ENCODE measurements around the gene POLR2M.

Gene POLR2M

DNA sequence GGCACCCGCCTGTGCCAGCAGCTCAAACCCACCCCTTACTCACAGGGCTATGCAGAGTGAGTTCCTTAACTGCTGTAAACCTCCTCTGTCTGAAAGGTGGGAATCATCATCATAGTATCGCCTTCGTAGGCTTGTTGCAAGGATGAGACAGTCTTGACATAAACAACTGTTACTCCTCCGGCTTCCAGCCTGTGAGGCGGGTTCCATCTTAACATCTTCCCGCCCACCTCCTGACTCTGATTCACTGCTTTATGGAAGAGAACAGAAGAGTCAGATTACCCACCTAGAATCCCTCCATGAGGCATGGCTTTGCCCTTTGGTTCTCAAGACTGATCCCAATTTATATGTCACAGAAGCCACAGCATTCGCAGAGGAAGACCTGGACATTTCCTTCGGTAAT, 21.9 kb downstream of the POLR2M start:
- H3K9me3 ChIP-seq (ENCODE audit: insufficient read depth, low read depth, low read length) = no peaks in the 10 kb centered on the region
- no peaks in the 10 kb centered on the region for H3K36me3 ChIP-seq (ENCODE audit: insufficient read depth, low read depth, low read length)
- H3K4me1 ChIP-seq (ENCODE audit: insufficient read depth, low read length) = peaks cover 4% of the 10 kb centered on the region; the same call in 1 of the 2 replicates
- H3K27me3 ChIP-seq (ENCODE audit: insufficient read depth, low read length) = no peaks in the 10 kb centered on the region
- no peak overlapping the region for H3K9ac ChIP-seq (ENCODE audit: low read depth, low read length)
- H3K27ac ChIP-seq (ENCODE audit: low read length) = no peak overlapping the region
- no peak overlapping the region for H3K4me3 ChIP-seq (ENCODE audit: low read length)

- Histone ChIP-seq H3K27me3 (ENCODE audit: insufficient read depth, low read length) (no peaks in the 10 kb centered on the region), H3K4me1 (ENCODE audit: insufficient read depth, low read length) (peaks cover 4% of the 10 kb centered on the region; the same call in 1 of the 2 replicates), H3K4me3 (ENCODE audit: low read length) (no peak overlapping the region), H3K9me3 (ENCODE audit: insufficient read depth, low read depth, low read length) (no peaks in the 10 kb centered on the region), H3K27ac (ENCODE audit: low read length) (no peak overlapping the region), H3K9ac (ENCODE audit: low read depth, low read length) (no peak overlapping the region), H3K36me3 (ENCODE audit: insufficient read depth, low read depth, low read length) (no peaks in the 10 kb centered on the region)
Measured at GRCh38 chr15:57730876-57731275, 24.4 kb downstream of the POLR2M start.

- no peaks in the 10 kb centered on the region for H3K36me3 ChIP-seq (ENCODE audit: insufficient read depth, low read depth, low read length)
- no peaks in the 10 kb centered on the region for H3K27me3 ChIP-seq (ENCODE audit: insufficient read depth, low read length)
- no peak overlapping the region for H3K27ac ChIP-seq (ENCODE audit: low read length)
Measured at GRCh38 chr15:57731530-57732103, 25.1 kb downstream of the POLR2M start.

DNA sequence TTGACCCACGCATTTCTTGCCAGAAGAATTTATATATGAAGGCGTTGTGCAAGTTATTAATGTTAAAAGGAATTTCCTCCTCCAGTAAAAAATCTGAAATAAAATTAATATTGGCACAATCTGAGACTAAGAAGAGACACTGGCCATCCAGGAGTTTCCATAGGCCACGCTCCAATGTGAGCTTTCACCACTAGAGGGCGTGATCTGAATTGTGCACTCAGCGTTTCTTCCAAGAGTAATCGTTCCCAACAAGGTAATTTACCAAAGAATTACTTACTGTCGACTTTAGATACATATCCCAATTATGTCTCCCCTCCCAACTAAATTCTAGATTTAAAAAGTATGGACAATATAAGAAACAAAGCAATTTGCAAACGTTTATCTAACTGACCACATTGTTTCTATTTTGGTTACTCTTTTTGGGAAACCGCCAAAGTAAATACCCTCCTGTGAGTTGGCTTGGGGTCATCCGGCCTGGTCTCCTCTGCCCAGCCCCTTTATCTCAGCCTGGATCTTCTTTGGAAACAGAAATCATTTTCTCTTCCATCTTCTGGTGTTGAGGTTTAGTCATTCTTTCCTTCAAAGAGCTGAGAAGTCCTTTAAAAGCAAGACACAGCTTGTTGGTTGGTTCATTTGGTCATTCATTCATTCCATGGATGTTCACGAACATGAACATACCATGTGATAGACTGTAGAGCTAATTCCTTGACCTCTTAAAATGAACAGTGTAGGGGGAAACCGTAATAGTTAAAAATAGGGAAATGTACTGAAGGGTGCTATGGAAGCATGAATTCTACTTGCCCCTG, 26.2 kb downstream of the POLR2M start:
- no peaks in the 10 kb centered on the region for H3K9me3 ChIP-seq (ENCODE audit: insufficient read depth, low read depth, low read length)
- H3K36me3 ChIP-seq (ENCODE audit: insufficient read depth, low read depth, low read length) = no peaks in the 10 kb centered on the region
- peaks cover 4% of the 10 kb centered on the region; the same call in 1 of the 2 replicates for H3K4me1 ChIP-seq (ENCODE audit: insufficient read depth, low read length)
- no peak overlapping the region for H3K4me3 ChIP-seq (ENCODE audit: low read length)
- no peak overlapping the region for H3K27ac ChIP-seq (ENCODE audit: low read length)
- H3K27me3 ChIP-seq (ENCODE audit: insufficient read depth, low read length) = no peaks in the 10 kb centered on the region
- H3K9ac ChIP-seq (ENCODE audit: low read depth, low read length) = no peak overlapping the region

More at GRCh38 chr15:57731530-57732103, 25.1 kb downstream of the POLR2M start:
- Histone ChIP-seq H3K4me1 (ENCODE audit: insufficient read depth, low read length) (peaks cover 4% of the 10 kb centered on the region; the same call in 1 of the 2 replicates), H3K9ac (ENCODE audit: low read depth, low read length) (no peak overlapping the region), H3K4me3 (ENCODE audit: low read length) (no peak overlapping the region), H3K9me3 (ENCODE audit: insufficient read depth, low read depth, low read length) (no peaks in the 10 kb centered on the region)

DNA sequence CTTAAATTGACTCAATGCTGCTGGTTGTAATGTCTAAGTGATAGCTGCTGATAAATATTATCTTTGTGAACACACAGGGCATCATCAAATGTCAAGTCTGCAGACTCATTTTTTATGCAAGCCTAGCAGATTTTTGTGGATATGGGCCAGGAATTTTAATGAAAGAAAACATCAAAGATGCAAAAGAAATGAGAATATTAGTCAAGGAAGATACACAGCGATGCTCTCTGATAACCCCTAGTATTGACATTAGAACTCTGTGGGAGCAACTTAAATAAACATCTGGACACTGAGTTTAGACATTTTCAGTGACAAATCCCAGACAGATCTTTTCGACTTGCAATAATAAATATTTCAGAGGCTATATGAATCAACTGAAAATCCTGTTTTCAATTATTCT, 28.3 kb downstream of the POLR2M start:
- no peak overlapping the region for H3K4me3 ChIP-seq (ENCODE audit: low read length)
- H3K36me3 ChIP-seq (ENCODE audit: insufficient read depth, low read depth, low read length) = no peaks in the 10 kb centered on the region
- no peak overlapping the region for H3K9ac ChIP-seq (ENCODE audit: low read depth, low read length)
- peaks cover 4% of the 10 kb centered on the region; the same call in 1 of the 2 replicates for H3K4me1 ChIP-seq (ENCODE audit: insufficient read depth, low read length)
- no peaks in the 10 kb centered on the region for H3K9me3 ChIP-seq (ENCODE audit: insufficient read depth, low read depth, low read length)
- no peaks in the 10 kb centered on the region for H3K27me3 ChIP-seq (ENCODE audit: insufficient read depth, low read length)
- H3K27ac ChIP-seq (ENCODE audit: low read length) = no peak overlapping the region

DNA sequence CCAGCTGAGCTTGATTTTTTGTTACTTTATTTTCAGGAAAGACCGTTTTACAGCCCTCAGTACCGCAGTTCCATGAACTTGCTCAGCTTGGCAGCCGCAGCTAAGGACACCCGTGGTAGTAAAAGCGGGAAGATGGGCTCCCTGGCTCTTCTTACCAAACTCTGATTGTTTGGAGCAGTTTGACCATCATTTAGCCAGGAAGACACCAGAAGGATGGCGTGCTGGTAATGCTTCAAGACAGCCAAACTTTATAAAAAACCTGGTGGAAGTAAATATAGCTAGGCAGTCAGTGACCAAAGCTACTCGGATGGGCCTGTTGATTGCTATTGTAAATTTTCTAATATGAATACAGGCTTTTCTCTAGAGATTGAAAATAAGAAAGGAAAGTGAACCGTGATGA, 28.9 kb downstream of the POLR2M start:
- Histone ChIP-seq H3K4me1 (ENCODE audit: insufficient read depth, low read length) (peaks cover 4% of the 10 kb centered on the region; the same call in 1 of the 2 replicates), H3K4me3 (ENCODE audit: low read length) (no peak overlapping the region), H3K27ac (ENCODE audit: low read length) (no peak overlapping the region), H3K27me3 (ENCODE audit: insufficient read depth, low read length) (no peaks in the 10 kb centered on the region), H3K9me3 (ENCODE audit: insufficient read depth, low read depth, low read length) (no peaks in the 10 kb centered on the region), H3K36me3 (ENCODE audit: insufficient read depth, low read depth, low read length) (no peaks in the 10 kb centered on the region), H3K9ac (ENCODE audit: low read depth, low read length) (no peak overlapping the region)

DNA sequence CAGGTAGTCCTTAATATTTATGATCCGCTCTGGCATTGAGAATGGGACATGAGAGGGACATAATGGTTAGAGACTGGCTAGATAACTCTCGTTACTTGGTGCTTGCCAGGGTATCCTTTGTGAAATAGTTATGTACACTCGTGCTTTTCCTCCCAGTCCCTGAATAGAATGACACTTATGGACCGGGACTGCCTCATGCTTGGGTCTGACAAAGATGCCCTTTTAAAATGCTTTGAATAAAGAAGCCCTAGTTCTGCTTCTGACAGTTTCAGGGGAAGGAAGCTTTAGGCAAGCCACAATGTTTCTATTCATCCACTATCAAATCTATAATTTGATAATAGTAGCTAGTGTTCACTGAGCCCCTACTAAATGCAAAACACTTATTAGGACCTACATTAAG, 29.4 kb downstream of the POLR2M start:
- Histone ChIP-seq H3K9ac (ENCODE audit: low read depth, low read length) (no peak overlapping the region), H3K36me3 (ENCODE audit: insufficient read depth, low read depth, low read length) (no peaks in the 10 kb centered on the region), H3K27ac (ENCODE audit: low read length) (no peak overlapping the region), H3K4me1 (ENCODE audit: insufficient read depth, low read length) (peaks cover 4% of the 10 kb centered on the region; the same call in 1 of the 2 replicates), H3K27me3 (ENCODE audit: insufficient read depth, low read length) (no peaks in the 10 kb centered on the region), H3K4me3 (ENCODE audit: low read length) (no peak overlapping the region), H3K9me3 (ENCODE audit: insufficient read depth, low read depth, low read length) (no peaks in the 10 kb centered on the region)

GRCh38 chr15:57736591-57736990, 30.1 kb downstream of the POLR2M start:
- H3K36me3 ChIP-seq (ENCODE audit: insufficient read depth, low read depth, low read length) = no peaks in the 10 kb centered on the region
- H3K27ac ChIP-seq (ENCODE audit: low read length) = no peak overlapping the region
- H3K9ac ChIP-seq (ENCODE audit: low read depth, low read length) = no peak overlapping the region
- no peak overlapping the region for H3K4me3 ChIP-seq (ENCODE audit: low read length)
- no peaks in the 10 kb centered on the region for H3K27me3 ChIP-seq (ENCODE audit: insufficient read depth, low read length)
- peaks cover 2% of the 10 kb centered on the region; the same call in 1 of the 2 replicates for H3K4me1 ChIP-seq (ENCODE audit: insufficient read depth, low read length)
- H3K9me3 ChIP-seq (ENCODE audit: insufficient read depth, low read depth, low read length) = no peaks in the 10 kb centered on the region

GRCh38 chr15:57738734-57739237, 32.3 kb downstream of the POLR2M start:
- H3K36me3 ChIP-seq (ENCODE audit: insufficient read depth, low read depth, low read length) = no peaks in the 10 kb centered on the region
- no peak overlapping the region for H3K4me3 ChIP-seq (ENCODE audit: low read length)
- H3K27ac ChIP-seq (ENCODE audit: low read length) = no peak overlapping the region
- no peaks in the 10 kb centered on the region for H3K4me1 ChIP-seq (ENCODE audit: insufficient read depth, low read length)
- no peak overlapping the region for H3K9ac ChIP-seq (ENCODE audit: low read depth, low read length)
- H3K9me3 ChIP-seq (ENCODE audit: insufficient read depth, low read depth, low read length) = no peaks in the 10 kb centered on the region
- H3K27me3 ChIP-seq (ENCODE audit: insufficient read depth, low read length) = no peaks in the 10 kb centered on the region

- H3K27me3 ChIP-seq (ENCODE audit: insufficient read depth, low read length) = no peaks in the 10 kb centered on the region
- H3K9ac ChIP-seq (ENCODE audit: low read depth, low read length) = no peak overlapping the region
- H3K36me3 ChIP-seq (ENCODE audit: insufficient read depth, low read depth, low read length) = no peaks in the 10 kb centered on the region
- H3K27ac ChIP-seq (ENCODE audit: low read length) = no peak overlapping the region
- no peaks in the 10 kb centered on the region for H3K9me3 ChIP-seq (ENCODE audit: insufficient read depth, low read depth, low read length)
- no peak overlapping the region for H3K4me3 ChIP-seq (ENCODE audit: low read length)
- H3K4me1 ChIP-seq (ENCODE audit: insufficient read depth, low read length) = no peaks in the 10 kb centered on the region
Measured at GRCh38 chr15:57740048-57740447, 33.5 kb downstream of the POLR2M start.

GRCh38 chr15:57741089-57741488, 34.6 kb downstream of the POLR2M start:
- no peaks in the 10 kb centered on the region for H3K36me3 ChIP-seq (ENCODE audit: insufficient read depth, low read depth, low read length)
- no peaks in the 10 kb centered on the region for H3K4me1 ChIP-seq (ENCODE audit: insufficient read depth, low read length)
- H3K27ac ChIP-seq (ENCODE audit: low read length) = no peak overlapping the region
- H3K9me3 ChIP-seq (ENCODE audit: insufficient read depth, low read depth, low read length) = no peaks in the 10 kb centered on the region
- no peak overlapping the region for H3K9ac ChIP-seq (ENCODE audit: low read depth, low read length)
- H3K27me3 ChIP-seq (ENCODE audit: insufficient read depth, low read length) = no peaks in the 10 kb centered on the region
- H3K4me3 ChIP-seq (ENCODE audit: low read length) = no peak overlapping the region

GRCh38 chr15:57743424-57743823, 36.9 kb downstream of the POLR2M start:
- Histone ChIP-seq H3K27me3 (ENCODE audit: insufficient read depth, low read length) (no peaks in the 10 kb centered on the region), H3K27ac (ENCODE audit: low read length) (no peak overlapping the region), H3K4me1 (ENCODE audit: insufficient read depth, low read length) (peaks cover 15% of the 10 kb centered on the region), H3K4me3 (ENCODE audit: low read length) (no peak overlapping the region), H3K36me3 (ENCODE audit: insufficient read depth, low read depth, low read length) (no peaks in the 10 kb centered on the region), H3K9me3 (ENCODE audit: insufficient read depth, low read depth, low read length) (no peaks in the 10 kb centered on the region), H3K9ac (ENCODE audit: low read depth, low read length) (no peak overlapping the region)
